ENCODE results near the gene FARS2.

DNA sequence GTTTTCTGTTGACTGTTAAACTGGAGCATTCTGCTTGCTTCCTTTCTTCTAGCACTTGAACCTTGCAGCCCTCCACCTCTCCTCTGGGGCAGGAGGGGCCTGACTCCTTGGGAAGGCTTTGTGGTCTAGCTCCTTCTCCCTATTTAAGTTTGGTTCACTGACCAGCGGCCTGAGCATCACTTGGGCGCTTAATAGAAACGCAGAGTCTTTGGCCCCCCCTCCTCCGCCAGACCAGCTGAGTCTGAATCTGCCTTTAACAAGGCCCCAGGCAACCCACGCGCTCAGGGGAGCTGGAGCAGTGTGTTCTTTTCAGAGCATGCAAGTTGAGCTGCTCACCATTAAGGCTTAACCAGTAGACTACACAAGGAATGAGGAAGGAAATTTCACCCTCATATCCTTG, 519.7 kb downstream of the FARS2 start:
- TF ChIP-seq, protein P1, sequence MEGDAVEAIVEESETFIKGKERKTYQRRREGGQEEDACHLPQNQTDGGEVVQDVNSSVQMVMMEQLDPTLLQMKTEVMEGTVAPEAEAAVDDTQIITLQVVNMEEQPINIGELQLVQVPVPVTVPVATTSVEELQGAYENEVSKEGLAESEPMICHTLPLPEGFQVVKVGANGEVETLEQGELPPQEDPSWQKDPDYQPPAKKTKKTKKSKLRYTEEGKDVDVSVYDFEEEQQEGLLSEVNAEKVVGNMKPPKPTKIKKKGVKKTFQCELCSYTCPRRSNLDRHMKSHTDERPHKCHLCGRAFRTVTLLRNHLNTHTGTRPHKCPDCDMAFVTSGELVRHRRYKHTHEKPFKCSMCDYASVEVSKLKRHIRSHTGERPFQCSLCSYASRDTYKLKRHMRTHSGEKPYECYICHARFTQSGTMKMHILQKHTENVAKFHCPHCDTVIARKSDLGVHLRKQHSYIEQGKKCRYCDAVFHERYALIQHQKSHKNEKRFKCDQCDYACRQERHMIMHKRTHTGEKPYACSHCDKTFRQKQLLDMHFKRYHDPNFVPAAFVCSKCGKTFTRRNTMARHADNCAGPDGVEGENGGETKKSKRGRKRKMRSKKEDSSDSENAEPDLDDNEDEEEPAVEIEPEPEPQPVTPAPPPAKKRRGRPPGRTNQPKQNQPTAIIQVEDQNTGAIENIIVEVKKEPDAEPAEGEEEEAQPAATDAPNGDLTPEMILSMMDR (conservative IDR thresholded peaks at IDR 0.05; ENCODE audit: low read length): no peak
- TF ChIP-seq EZH2phosphoT487 (IDR thresholded peaks at IDR 0.05; ENCODE audit: borderline replicate concordance, low read depth, low read length): no peak
